K562 (cell line): ENCODE results near the gene LRRC4B. TPM values are rescaled to one million over a fixed set of nuclear protein-coding genes. Genes with fewer than 3 reads are reported as not detected.
A peak's percentile ranks its signal among the peaks of the same experiment; 100 is the strongest.

Source experiments
- ARNT ChIP-seq, 2 experiments: fragments of 450-650 bp; IDR thresholded peaks; 2 replicates each; pipeline ENCODE4 v1.6.1; 2016; ENCODE audit warnings: mild to moderate bottlenecking in 1 of 2
- CREBBP ChIP-seq: IDR thresholded peaks from one replicate; pipeline ENCODE4 v1.6.1; 2012; ENCODE audit warnings: low read depth, mild to moderate bottlenecking, control low read depth, inconsistent platforms, low read length
- DIDO1 ChIP-seq: fragments of 450-650 bp; IDR thresholded peaks from 2 replicates; pipeline ENCODE4 v1.6.1; 2016; ENCODE audit warnings: low read depth, missing biosample characterization, missing genetic modification characterization
- FOXJ3 ChIP-seq: sonication (generic); formaldehyde crosslinking; IDR thresholded peaks from 2 replicates; pipeline ENCODE4 v1.4.0; 2020; ENCODE audit warnings: mild to moderate bottlenecking, missing genetic modification reagents
- HDAC3 ChIP-seq: fragments of 450-650 bp; IDR thresholded peaks from 2 replicates; pipeline ENCODE4 v1.6.1; 2018; ENCODE audit warnings: borderline replicate concordance, mild to moderate bottlenecking, moderate library complexity; ENCODE audit not compliant: partially characterized antibody
- MCM3 ChIP-seq: fragments of 450-650 bp; IDR thresholded peaks from 2 replicates; pipeline ENCODE4 v1.6.1; 2016
- MTA2 ChIP-seq: fragments of 450-650 bp; IDR thresholded peaks from 2 replicates; pipeline ENCODE4 v1.6.1; 2016; ENCODE audit warnings: low read depth
- MYNN ChIP-seq, 2 experiments: sonication (generic); formaldehyde crosslinking in 1 of 2; IDR thresholded peaks; 2 replicates each; pipeline versions ENCODE4 v1.5.0 to v1.6.1; 2016 to 2020; ENCODE audit warnings: antibody characterized with exemption in 1 of 2, missing genetic modification reagents in 1 of 2
- OTX1 ChIP-seq: fragments of 450-650 bp; formaldehyde crosslinking; IDR thresholded peaks from 2 replicates; pipeline ENCODE4 v1.4.0; 2022; ENCODE audit warnings: mild to moderate bottlenecking
- RAD21 ChIP-seq, 2 experiments: fragments of 250-450 bp in 1 of 2; fragments of 450-650 bp in 1 of 2; sonication (Bioruptor Pico) in 1 of 2; formaldehyde crosslinking in 1 of 2; IDR thresholded peaks in 1 of 2; conservative IDR thresholded peaks in 1 of 2; 2 replicates each; pipeline versions ENCODE4 v1.4.0 to v1.8.0; 2020 to 2022; ENCODE audit warnings: mild to moderate bottlenecking in 2 of 2, moderate library complexity in 1 of 2
- SETDB1 ChIP-seq: IDR thresholded peaks from one replicate; pipeline ENCODE4 v1.6.1; 2012; ENCODE audit warnings: low read length, control low read depth, inconsistent platforms
- SMARCA5 ChIP-seq: fragments of 450-650 bp; IDR thresholded peaks from 2 replicates; pipeline ENCODE4 v1.6.1; 2016
- TAF9B ChIP-seq: fragments of 450-650 bp; IDR thresholded peaks from 2 replicates; pipeline ENCODE4 v1.6.1; 2018; ENCODE audit warnings: mild to moderate bottlenecking; ENCODE audit not compliant: partially characterized antibody
- WHSC1 ChIP-seq: IDR thresholded peaks from one replicate; pipeline ENCODE4 v1.6.1; 2012; ENCODE audit warnings: low read length, control low read depth, inconsistent platforms
- ZNF232 ChIP-seq: sonication (generic); formaldehyde crosslinking; IDR thresholded peaks from 2 replicates; pipeline ENCODE4 v1.8.0; 2022; ENCODE audit warnings: mild to moderate bottlenecking, missing genetic modification reagents
- ZNF24 ChIP-seq: fragments of 450-650 bp; IDR thresholded peaks from 2 replicates; pipeline ENCODE4 v1.6.1; 2016
- ZNF274 ChIP-seq: IDR thresholded peaks from 2 replicates; pipeline ENCODE4 v1.6.1; 2011; ENCODE audit warnings: low read depth, mild to moderate bottlenecking, low read length, moderate library complexity, borderline replicate concordance
- ZNF445 ChIP-seq: fragments of 250-450 bp; sonication (Bioruptor Pico); IDR thresholded peaks from 2 replicates; pipeline ENCODE4 v1.4.0; 2020; ENCODE audit warnings: low read depth, mild to moderate bottlenecking, moderate library complexity
- ZNF584 ChIP-seq: fragments of 200-800 bp; sonication (Bioruptor generic); IDR thresholded peaks from 2 replicates; pipeline ENCODE4 v1.6.1; 2016; ENCODE audit warnings: low read depth, mild to moderate bottlenecking, missing genetic modification characterization, missing compliant biosample characterization
- ZNF668 ChIP-seq: fragments of 250-450 bp; sonication (Bioruptor Pico); IDR thresholded peaks from 2 replicates; pipeline ENCODE4 v1.8.0; 2022; ENCODE audit warnings: mild to moderate bottlenecking, inconsistent platforms
- ZNF76 ChIP-seq: fragments of 250-450 bp; sonication (Bioruptor Pico); IDR thresholded peaks from 2 replicates; pipeline ENCODE4 v1.4.0; 2020; ENCODE audit warnings: mild to moderate bottlenecking, moderate library complexity, borderline replicate concordance
- polyA plus RNA-seq, 8 experiments: library from polyadenylated mRNA; depleted of rRNA in 4 of 8; stranded (reverse) in 5 of 8; unstranded in 3 of 8; fragments of >200 nt; fragmentation: Nextera tagmentation in 2 of 8; fragmentation: Illumina TruSeq in 1 of 8; extraction: Ambion mirVana in 2 of 8; extraction: Trizol in 1 of 8; gene quantifications; 2 replicates each; pipeline versions ENCODE4 v1.2.1 to v1.2.3, GENCODE V29; 2011 to 2014; ENCODE audit warnings: inconsistent platforms in 1 of 8, missing spikeins in 1 of 8
- total RNA-seq, 7 experiments: library from RNA; depleted of rRNA in 6 of 7; stranded (reverse); fragments of >200 nt in 6 of 7; fragmentation: Illumina TruSeq in 2 of 7; extraction: Trizol in 2 of 7; gene quantifications; 2 replicates each; pipeline versions ENCODE4 v1.2.1 to v1.2.3, GENCODE V29; 2011 to 2021; ENCODE audit warnings: low replicate concordance in 1 of 7
- TF ChIP-seq, protein P1 (sequence below): fragments of 450-650 bp; IDR thresholded peaks from 2 replicates; pipeline ENCODE4 v1.6.1; 2017; ENCODE audit warnings: antibody characterized with exemption
- TF ChIP-seq, protein P2 (sequence below): fragments of 250-450 bp; sonication (Bioruptor Pico); IDR thresholded peaks from 2 replicates; pipeline ENCODE4 v1.8.0; 2021; ENCODE audit warnings: mild to moderate bottlenecking, moderate library complexity
- TF ChIP-seq, protein P3 (sequence below): fragments of 200-800 bp; sonication (Bioruptor generic); IDR thresholded peaks from 2 replicates; pipeline ENCODE4 v1.6.1; 2017; ENCODE audit warnings: missing genetic modification characterization, missing compliant biosample characterization

The LRRC4B gene
- total and polyA plus RNA-seq, 9 of the 15 experiments (the other 6 are each of a cell fraction or from before 2014, with no cell fraction given), result 0.18 to 9.6 (median 2.9) TPM; not detected in 2

DNA sequence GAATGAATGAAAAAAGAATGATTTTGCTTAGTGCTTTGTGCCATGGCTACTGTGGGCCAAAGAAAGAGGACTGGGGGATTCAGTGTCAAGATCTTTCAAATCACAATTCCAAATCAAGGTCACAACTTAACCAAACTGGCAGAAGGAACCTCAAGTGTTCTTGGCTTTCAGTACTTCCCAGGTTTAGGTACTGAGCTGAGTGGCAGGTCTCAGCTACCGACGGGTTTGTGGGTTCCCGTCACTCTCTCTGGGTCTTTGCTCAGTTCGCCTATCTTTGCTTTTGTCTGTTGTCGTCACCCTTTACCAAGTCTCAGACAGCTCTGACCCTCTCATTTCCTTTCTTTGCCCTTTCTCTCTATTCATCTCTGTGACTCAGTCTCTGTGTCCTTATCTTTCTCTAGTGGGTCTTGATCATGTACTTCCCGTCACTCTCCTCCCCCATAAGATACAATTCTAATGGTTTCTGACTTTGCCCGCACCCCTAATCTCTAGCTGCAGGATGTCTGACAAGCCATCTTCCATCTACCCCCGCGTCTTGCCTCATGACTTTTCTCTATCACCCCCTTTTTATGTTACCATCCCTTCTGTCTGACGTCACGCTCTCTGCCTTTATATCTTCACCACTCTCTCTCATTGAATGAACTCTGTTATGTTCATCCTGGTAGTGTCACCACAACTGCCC, 33.3 kb upstream of the LRRC4B start (continued):
- no peak; the same call in 1 of the 2 replicates for TF ChIP-seq OTX1 (CRISPR knock-in tag)
- TF ChIP-seq ZNF274, result no peak
- TF ChIP-seq WHSC1, result no peak
- no peak for TF ChIP-seq ZNF668 (CRISPR knock-in tag)
- TF ChIP-seq ZNF76 (CRISPR knock-in tag), result no peak
- no peak for TF ChIP-seq ZNF445 (CRISPR knock-in tag)
- no peak for TF ChIP-seq ZNF232 (CRISPR knock-in tag)
- no peak for TF ChIP-seq DIDO1
- TF ChIP-seq, protein P1, sequence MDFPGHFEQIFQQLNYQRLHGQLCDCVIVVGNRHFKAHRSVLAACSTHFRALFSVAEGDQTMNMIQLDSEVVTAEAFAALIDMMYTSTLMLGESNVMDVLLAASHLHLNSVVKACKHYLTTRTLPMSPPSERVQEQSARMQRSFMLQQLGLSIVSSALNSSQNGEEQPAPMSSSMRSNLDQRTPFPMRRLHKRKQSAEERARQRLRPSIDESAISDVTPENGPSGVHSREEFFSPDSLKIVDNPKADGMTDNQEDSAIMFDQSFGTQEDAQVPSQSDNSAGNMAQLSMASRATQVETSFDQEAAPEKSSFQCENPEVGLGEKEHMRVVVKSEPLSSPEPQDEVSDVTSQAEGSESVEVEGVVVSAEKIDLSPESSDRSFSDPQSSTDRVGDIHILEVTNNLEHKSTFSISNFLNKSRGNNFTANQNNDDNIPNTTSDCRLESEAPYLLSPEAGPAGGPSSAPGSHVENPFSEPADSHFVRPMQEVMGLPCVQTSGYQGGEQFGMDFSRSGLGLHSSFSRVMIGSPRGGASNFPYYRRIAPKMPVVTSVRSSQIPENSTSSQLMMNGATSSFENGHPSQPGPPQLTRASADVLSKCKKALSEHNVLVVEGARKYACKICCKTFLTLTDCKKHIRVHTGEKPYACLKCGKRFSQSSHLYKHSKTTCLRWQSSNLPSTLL, result no peak
- TF ChIP-seq MTA2, result peak; percentile 93
- peak; percentile 94 to 96 for TF ChIP-seq ARNT (IDR thresholded peaks at IDR 0.05)
- TF ChIP-seq MYNN (IDR thresholded peaks at IDR 0.05), result peak; percentile 86
- no peak for TF ChIP-seq MYNN (CRISPR knock-in tag; IDR thresholded peaks at IDR 0.05)
- peak; percentile 97 for TF ChIP-seq HDAC3
- TF ChIP-seq, protein P2, sequence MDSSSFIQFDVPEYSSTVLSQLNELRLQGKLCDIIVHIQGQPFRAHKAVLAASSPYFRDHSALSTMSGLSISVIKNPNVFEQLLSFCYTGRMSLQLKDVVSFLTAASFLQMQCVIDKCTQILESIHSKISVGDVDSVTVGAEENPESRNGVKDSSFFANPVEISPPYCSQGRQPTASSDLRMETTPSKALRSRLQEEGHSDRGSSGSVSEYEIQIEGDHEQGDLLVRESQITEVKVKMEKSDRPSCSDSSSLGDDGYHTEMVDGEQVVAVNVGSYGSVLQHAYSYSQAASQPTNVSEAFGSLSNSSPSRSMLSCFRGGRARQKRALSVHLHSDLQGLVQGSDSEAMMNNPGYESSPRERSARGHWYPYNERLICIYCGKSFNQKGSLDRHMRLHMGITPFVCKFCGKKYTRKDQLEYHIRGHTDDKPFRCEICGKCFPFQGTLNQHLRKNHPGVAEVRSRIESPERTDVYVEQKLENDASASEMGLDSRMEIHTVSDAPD (CRISPR knock-in tag), result no peak
- no peak for TF ChIP-seq SETDB1
- peak; percentile 16 to 29; a peak in 1 of 4 replicates for TF ChIP-seq RAD21 (CRISPR knock-in tag; conservative IDR thresholded peaks at IDR 0.05 in 1 of 2, IDR thresholded peaks at IDR 0.05 in 1 of 2)
- TF ChIP-seq, protein P3, sequence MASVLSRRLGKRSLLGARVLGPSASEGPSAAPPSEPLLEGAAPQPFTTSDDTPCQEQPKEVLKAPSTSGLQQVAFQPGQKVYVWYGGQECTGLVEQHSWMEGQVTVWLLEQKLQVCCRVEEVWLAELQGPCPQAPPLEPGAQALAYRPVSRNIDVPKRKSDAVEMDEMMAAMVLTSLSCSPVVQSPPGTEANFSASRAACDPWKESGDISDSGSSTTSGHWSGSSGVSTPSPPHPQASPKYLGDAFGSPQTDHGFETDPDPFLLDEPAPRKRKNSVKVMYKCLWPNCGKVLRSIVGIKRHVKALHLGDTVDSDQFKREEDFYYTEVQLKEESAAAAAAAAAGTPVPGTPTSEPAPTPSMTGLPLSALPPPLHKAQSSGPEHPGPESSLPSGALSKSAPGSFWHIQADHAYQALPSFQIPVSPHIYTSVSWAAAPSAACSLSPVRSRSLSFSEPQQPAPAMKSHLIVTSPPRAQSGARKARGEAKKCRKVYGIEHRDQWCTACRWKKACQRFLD (CRISPR knock-in tag), result peak; percentile 90
- TF ChIP-seq ZNF24, result peak; percentile 85
- no peak for TF ChIP-seq FOXJ3
- TF ChIP-seq ZNF584 (CRISPR knock-in tag), result peak; percentile 64
- TF ChIP-seq MCM3, result no peak
- no peak for TF ChIP-seq SMARCA5
- TF ChIP-seq TAF9B, result peak; percentile 83
- no peak for TF ChIP-seq CREBBP
